ENCODE results near the gene OR5V1.
"Not testable (repeated sequence)": the region's sequence is repeated elsewhere in the genome, so short reads cannot be mapped to it uniquely, and the experiment has no call there.

Gene OR5V1

DNA sequence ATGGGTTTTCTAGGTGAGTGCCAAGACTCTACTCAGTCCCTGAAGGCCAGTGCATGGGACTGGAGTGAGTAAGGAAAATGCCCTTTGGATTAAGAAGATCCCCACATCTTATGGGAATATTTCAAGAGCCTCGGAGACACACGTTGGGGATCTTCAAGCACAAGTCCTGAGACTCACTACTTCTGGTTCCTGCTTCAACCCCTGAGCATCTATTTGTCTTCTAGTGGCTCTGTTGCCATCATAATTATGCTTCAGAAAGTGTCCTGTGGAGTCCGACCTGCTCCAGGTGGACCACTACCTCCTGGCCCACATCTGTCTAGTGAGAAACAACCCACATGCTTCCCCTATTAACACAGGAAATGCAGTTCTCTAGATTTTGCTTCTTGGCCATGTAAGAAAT is at the start of gene OR5V1:
TSS of gene OR5V1 (minus strand) at position 101 of the 400 bp plus-strand sequence. CDS start 12,670 bp downstream, outside the sequence.
- no peak for DNase-seq

GRCh38 chr6:29414588-29414987 is 45.9 kb upstream of the OR5V1 start, which contains the start of gene OR12D1:
Gene OR12D1 (plus strand): TSS chr6:29414928.
- no peak for DNase-seq

- no peak for DNase-seq
These were observed 35.1 kb upstream of the OR5V1 start for GRCh38 chr6:29403801-29404200.

DNA sequence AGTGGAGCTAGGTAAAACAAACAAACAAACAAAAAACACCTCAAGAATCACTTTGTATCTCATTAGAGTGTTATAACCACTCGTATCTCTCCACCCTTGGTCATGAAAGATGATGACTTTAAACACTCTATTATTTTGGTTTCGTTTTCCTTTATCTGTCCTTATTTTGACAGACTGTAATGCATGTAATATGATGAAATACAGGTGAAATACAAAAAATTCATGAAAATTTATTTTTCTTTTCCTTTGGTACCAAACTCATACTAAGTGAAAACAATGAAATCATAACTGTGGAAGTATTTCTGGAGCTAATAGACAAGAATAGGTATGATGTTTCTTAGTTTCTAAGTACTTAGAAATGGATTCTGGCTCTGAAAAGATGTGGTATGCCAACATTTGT is 30.9 kb upstream of the OR5V1 start:
- no peak for DNase-seq

GRCh38 chr6:29395331-29395730 is 26.7 kb upstream of the OR5V1 start, which contains the start of gene OR12D2:
Gene OR12D2 (plus strand): TSS chr6:29395631. CDS start chr6:29396700, 1,069 bp downstream.
- no peak for DNase-seq

GRCh38 chr6:29388533-29388932 is 19.9 kb upstream of the OR5V1 start:
- no peak for DNase-seq

GRCh38 chr6:29376003-29376402 is 7.3 kb upstream of the OR5V1 start:
- DNase-seq, result no peak

DNA sequence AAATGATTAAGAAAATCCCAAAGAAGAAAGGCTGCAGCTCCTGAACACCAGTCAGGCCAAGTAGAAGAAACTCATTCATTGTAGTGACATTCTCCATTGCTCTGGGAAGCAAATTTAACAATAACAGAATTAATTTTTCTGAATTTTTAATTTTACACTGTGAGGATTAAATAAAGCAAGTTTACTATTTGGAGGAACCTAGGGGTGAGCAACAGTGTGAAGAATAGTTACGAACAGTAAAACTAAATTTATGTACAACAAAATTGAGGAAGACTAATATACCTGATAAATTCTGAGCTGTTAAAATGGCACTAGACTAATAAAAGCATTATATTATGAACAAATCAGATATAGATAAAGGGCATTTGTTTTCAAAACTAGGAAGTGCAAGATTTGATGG is 6.5 kb upstream of the OR5V1 start, which contains the start of gene OR12D3:
TSS of gene OR12D3 (minus strand) at position 101 of the 400 bp plus-strand sequence. CDS start at position 97, 4 bp downstream.
- no peak for DNase-seq

DNA sequence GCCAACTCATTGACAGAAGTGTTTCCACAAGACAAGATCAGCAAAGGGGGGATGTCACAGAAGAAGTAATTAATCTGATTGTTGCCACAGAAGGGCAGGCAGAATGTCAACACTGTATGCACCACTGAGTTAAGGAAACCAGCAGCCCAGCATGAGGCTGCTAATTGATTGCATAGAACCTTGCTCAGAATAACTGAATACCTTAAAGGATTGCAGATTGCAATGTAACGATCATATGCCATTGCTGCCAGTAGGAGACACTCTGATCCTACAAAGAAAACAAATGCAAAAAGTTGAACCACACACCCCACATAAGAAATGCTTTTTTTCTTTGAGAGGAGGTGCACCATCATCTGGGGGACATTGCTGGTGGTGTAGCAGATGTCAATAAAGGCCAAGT is 13.1 kb downstream of the OR5V1 start:
- DNase-seq, result no peak

DNA sequence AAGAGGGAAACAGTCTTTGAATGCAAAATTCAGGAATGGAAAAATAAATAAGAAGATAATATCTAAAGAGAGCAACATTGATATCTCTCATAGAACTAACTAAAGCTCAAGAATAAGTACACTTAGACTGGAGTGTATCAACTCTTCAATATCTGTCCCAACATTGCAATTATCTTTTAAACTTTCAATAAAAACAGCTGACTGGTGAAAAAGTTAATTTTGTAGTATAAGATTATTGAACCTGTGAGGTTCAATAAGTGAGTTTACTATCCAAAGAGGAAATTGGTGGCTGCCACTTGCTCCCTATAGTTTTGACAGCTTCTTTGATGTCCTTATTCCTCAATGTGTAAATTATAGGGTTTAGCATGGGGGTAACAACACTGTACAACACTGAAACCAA is 13.7 kb downstream of the OR5V1 start:
- no peak for DNase-seq

GRCh38 chr6:29349348-29349747 is 19.3 kb downstream of the OR5V1 start:
- DNase-seq, result not testable (repeated sequence)

GRCh38 chr6:29345380-29345779 is 23.3 kb downstream of the OR5V1 start:
- DNase-seq, result no peak

DNA sequence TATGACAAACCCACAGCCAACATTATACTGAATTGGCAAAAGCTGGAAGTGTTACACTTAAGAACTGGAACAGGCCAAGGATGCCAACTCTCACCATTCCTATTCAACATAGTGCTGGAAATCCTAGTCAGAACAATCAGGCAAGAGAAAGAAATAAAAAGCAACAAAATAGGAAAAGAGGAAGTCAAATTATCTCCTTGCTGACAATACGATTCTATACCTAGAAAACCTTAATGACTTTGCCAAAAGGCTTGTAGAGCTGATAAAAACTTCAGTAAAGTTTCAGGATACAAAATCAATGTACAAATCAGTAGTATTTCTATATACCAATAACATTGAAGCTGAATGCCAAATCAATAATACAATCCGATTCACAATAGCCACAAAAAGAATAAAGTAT is 32.4 kb downstream of the OR5V1 start:
- DNase-seq, result no peak

DNA sequence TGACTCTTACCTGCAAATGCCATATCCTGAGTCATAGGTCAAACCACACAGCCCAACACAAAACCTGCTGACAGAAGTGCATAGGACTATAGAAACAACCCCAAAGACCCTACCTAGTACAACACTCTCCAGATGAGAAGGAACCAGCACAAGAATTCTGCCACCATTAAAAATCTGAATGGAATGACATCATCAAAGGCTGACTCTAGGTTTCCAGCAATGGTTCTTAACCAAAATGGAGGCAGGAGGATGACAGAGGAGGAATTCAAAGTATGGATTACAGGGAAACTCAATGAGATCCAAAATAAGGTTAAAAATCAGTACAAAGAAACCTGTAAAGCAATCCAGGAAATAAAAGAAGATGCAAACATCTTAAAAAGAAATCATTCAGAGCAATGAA is 36.0 kb downstream of the OR5V1 start:
- no peak for DNase-seq

GRCh38 chr6:29325777-29326176 is 42.9 kb downstream of the OR5V1 start:
- DNase-seq, result no peak

- not testable (repeated sequence) for DNase-seq
These were observed 45.3 kb downstream of the OR5V1 start for GRCh38 chr6:29323332-29323731.

GRCh38 chr6:29319931-29320330 is 48.7 kb downstream of the OR5V1 start:
- DNase-seq, result no peak
